HEK293 (cell line): ENCODE measurements around the gene LRRK1.

Experiments used
- CTCF ChIA-PET: fragments of 350-600 bp; formaldehyde crosslinking; extraction: SDS; loops from one replicate; lab custom pipeline; 2021; ENCODE audit warnings: antibody characterized with exemption; lab: Yijun Ruan, JAX
- POLR2A ChIA-PET: fragments of 300-600 bp; formaldehyde crosslinking; extraction: SDS; loops from one replicate; lab custom pipeline; 2020; ENCODE audit warnings: antibody characterized with exemption, inconsistent platforms; lab: Yijun Ruan, JAX
- H3K27ac ChIP-seq: fragments of 200-500 bp; sonication (Bioruptor generic); 2 replicates; pipeline ENCODE4 v1.5.1; 2014; ENCODE audit warnings: low read depth, low read length, control low read depth, inconsistent platforms; ENCODE audit errors: extremely low read depth
- H3K36me3 ChIP-seq, 2 experiments: fragments of 200-500 bp in 1 of 2; sonication (Bioruptor generic) in 1 of 2; 1 replicate in 1 of 2; 2 replicates in 1 of 2; pipeline ENCODE4 v1.5.1; 2014 to 2017; ENCODE audit warnings: inconsistent platforms in 2 of 2, low read length in 2 of 2; ENCODE audit not compliant: control insufficient read depth in 2 of 2, insufficient read depth in 1 of 2
- H3K4me1 ChIP-seq: fragments of 200-500 bp; sonication (Bioruptor generic); 2 replicates; pipeline ENCODE4 v1.5.1; 2014; ENCODE audit warnings: mild to moderate bottlenecking, low read length, inconsistent platforms; ENCODE audit not compliant: control insufficient read depth, insufficient read depth
- H3K4me3 ChIP-seq: 2 replicates; pipeline ENCODE4 v1.5.1; 2011; ENCODE audit warnings: low read depth, mild to moderate bottlenecking, control low read depth, low read length, moderate library complexity
- H3K9me3 ChIP-seq: fragments of 200-500 bp; sonication (Bioruptor generic); 2 replicates; pipeline ENCODE4 v1.5.1; 2014; ENCODE audit warnings: low read depth, low read length, inconsistent platforms; ENCODE audit not compliant: control insufficient read depth, insufficient read depth
- KLF16 ChIP-seq: fragments of 450-650 bp; formaldehyde crosslinking; IDR thresholded peaks from 2 replicates; pipeline ENCODE4 v1.5.1; 2017; ENCODE audit warnings: missing biosample characterization, missing genetic modification characterization
- ZNF169 ChIP-seq: fragments of 450-650 bp; formaldehyde crosslinking; IDR thresholded peaks from 2 replicates; pipeline ENCODE4 v1.5.1; 2016; ENCODE audit warnings: missing biosample characterization, missing genetic modification characterization
- ZNF19 ChIP-seq: fragments of 450-650 bp; formaldehyde crosslinking; IDR thresholded peaks from 2 replicates; pipeline ENCODE4; 2016; ENCODE audit warnings: missing biosample characterization, missing genetic modification characterization, low read depth
- ZNF202 ChIP-seq: fragments of 450-650 bp; formaldehyde crosslinking; IDR thresholded peaks from 2 replicates; pipeline ENCODE4 v1.5.1; 2016; ENCODE audit warnings: missing biosample characterization, missing genetic modification characterization, borderline replicate concordance
- ZNF239 ChIP-seq: fragments of 450-650 bp; formaldehyde crosslinking; IDR thresholded peaks from 2 replicates; pipeline ENCODE4 v1.5.1; 2016; ENCODE audit warnings: missing biosample characterization, missing genetic modification characterization
- ZNF274 ChIP-seq, 2 experiments: fragments of 200-500 bp in 1 of 2; fragments of 450-650 bp in 1 of 2; sonication (Bioruptor generic) in 1 of 2; formaldehyde crosslinking in 1 of 2; IDR thresholded peaks; 2 replicates each; pipeline versions ENCODE4 v1.5.1 to v1.6.1; 2014 to 2016; ENCODE audit warnings: borderline replicate concordance in 1 of 2, inconsistent platforms in 1 of 2, low read length in 1 of 2, missing biosample characterization in 1 of 2, missing genetic modification characterization in 1 of 2
- ZNF341 ChIP-seq: fragments of 450-650 bp; formaldehyde crosslinking; IDR thresholded peaks from 2 replicates; pipeline ENCODE4; 2016; ENCODE audit warnings: low read depth, missing biosample characterization, missing genetic modification characterization
- ZNF426 ChIP-seq: fragments of 450-650 bp; formaldehyde crosslinking; IDR thresholded peaks from 2 replicates; pipeline ENCODE4 v1.5.1; 2017; ENCODE audit warnings: missing biosample characterization, missing genetic modification characterization, mild to moderate bottlenecking, inconsistent platforms, moderate library complexity
- ZNF514 ChIP-seq: fragments of 450-650 bp; formaldehyde crosslinking; IDR thresholded peaks from 2 replicates; pipeline ENCODE4 v1.5.1; 2016; ENCODE audit warnings: missing biosample characterization, missing genetic modification characterization
- ZNF629 ChIP-seq: fragments of 450-650 bp; formaldehyde crosslinking; IDR thresholded peaks from 2 replicates; pipeline ENCODE4 v1.5.1; 2017; ENCODE audit warnings: missing biosample characterization, missing genetic modification characterization
- ZSCAN23 ChIP-seq: fragments of 450-650 bp; formaldehyde crosslinking; IDR thresholded peaks from 2 replicates; pipeline ENCODE4 v1.5.1; 2016; ENCODE audit warnings: missing biosample characterization, missing genetic modification characterization
- ZXDB ChIP-seq: fragments of 450-650 bp; formaldehyde crosslinking; IDR thresholded peaks from 2 replicates; pipeline ENCODE4 v1.5.1; 2016; ENCODE audit warnings: missing biosample characterization, missing genetic modification characterization
- TF ChIP-seq, protein P1 (sequence below): fragments of 450-650 bp; formaldehyde crosslinking; IDR thresholded peaks from 2 replicates; pipeline ENCODE4 v1.5.1; 2016; ENCODE audit warnings: missing biosample characterization, missing genetic modification characterization
- TF ChIP-seq, protein P2 (sequence below): fragments of 450-650 bp; formaldehyde crosslinking; IDR thresholded peaks from 2 replicates; pipeline ENCODE4 v1.5.1; 2016; ENCODE audit warnings: missing biosample characterization, missing genetic modification characterization
- TF ChIP-seq, protein P3 (sequence below): fragments of 450-650 bp; formaldehyde crosslinking; IDR thresholded peaks from 2 replicates; pipeline ENCODE4 v1.5.1; 2016; ENCODE audit warnings: missing biosample characterization, missing genetic modification characterization, borderline replicate concordance
- TF ChIP-seq, protein P4 (sequence below): fragments of 450-650 bp; formaldehyde crosslinking; IDR thresholded peaks from 2 replicates; pipeline ENCODE4 v1.5.1; 2016; ENCODE audit warnings: missing biosample characterization, missing genetic modification characterization
- TF ChIP-seq, protein P5 (sequence below): fragments of 450-650 bp; formaldehyde crosslinking; IDR thresholded peaks from 2 replicates; pipeline ENCODE4 v1.5.1; 2016; ENCODE audit warnings: missing biosample characterization, missing genetic modification characterization, borderline replicate concordance

Gene LRRK1

DNA sequence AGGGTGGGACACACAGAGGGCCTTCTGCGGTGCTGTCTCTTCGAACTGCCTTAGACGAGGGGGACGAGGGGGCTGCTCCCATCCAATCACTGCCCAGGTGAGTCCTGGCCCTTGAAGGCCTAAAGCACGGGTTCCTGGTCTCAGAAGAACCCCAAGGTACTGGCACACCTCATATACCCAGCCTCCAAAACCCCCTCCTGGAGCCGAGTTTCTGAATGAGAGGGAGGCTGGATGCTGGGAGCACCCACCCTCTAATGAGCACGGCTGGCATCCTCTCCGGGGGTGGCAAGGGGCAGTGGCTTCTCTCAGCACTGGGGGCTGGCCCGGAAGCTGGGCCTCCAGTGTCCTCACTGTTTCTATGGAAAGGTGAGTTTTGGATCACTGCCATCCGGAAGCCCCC is 165.6 kb downstream of the LRRK1 start (continued):
- TF ChIP-seq, protein P1, sequence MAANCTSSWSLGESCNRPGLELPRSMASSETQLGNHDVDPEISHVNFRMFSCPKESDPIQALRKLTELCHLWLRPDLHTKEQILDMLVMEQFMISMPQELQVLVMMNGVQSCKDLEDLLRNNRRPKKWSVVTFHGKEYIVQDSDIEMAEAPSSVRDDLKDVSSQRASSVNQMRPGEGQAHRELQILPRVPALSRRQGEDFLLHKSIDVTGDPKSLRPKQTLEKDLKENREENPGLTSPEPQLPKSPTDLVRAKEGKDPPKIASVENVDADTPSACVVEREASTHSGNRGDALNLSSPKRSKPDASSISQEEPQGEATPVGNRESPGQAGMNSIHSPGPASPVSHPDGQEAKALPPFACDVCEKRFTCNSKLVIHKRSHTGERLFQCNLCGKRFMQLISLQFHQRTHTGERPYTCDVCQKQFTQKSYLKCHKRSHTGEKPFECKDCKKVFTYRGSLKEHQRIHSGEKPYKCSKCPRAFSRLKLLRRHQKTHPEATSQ = no peak
- TF ChIP-seq ZNF19 (tag by site-specific recombination) = no peak
- no peak for TF ChIP-seq ZNF202
- no peak for TF ChIP-seq ZNF341
- TF ChIP-seq, protein P2, sequence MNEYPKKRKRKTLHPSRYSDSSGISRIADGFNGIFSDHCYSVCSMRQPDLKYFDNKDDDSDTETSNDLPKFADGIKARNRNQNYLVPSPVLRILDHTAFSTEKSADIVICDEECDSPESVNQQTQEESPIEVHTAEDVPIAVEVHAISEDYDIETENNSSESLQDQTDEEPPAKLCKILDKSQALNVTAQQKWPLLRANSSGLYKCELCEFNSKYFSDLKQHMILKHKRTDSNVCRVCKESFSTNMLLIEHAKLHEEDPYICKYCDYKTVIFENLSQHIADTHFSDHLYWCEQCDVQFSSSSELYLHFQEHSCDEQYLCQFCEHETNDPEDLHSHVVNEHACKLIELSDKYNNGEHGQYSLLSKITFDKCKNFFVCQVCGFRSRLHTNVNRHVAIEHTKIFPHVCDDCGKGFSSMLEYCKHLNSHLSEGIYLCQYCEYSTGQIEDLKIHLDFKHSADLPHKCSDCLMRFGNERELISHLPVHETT (tag by site-specific recombination) = no peak
- TF ChIP-seq ZNF239 (tag by site-specific recombination) = no peak
- TF ChIP-seq ZNF426 = no peak
- TF ChIP-seq, protein P3, sequence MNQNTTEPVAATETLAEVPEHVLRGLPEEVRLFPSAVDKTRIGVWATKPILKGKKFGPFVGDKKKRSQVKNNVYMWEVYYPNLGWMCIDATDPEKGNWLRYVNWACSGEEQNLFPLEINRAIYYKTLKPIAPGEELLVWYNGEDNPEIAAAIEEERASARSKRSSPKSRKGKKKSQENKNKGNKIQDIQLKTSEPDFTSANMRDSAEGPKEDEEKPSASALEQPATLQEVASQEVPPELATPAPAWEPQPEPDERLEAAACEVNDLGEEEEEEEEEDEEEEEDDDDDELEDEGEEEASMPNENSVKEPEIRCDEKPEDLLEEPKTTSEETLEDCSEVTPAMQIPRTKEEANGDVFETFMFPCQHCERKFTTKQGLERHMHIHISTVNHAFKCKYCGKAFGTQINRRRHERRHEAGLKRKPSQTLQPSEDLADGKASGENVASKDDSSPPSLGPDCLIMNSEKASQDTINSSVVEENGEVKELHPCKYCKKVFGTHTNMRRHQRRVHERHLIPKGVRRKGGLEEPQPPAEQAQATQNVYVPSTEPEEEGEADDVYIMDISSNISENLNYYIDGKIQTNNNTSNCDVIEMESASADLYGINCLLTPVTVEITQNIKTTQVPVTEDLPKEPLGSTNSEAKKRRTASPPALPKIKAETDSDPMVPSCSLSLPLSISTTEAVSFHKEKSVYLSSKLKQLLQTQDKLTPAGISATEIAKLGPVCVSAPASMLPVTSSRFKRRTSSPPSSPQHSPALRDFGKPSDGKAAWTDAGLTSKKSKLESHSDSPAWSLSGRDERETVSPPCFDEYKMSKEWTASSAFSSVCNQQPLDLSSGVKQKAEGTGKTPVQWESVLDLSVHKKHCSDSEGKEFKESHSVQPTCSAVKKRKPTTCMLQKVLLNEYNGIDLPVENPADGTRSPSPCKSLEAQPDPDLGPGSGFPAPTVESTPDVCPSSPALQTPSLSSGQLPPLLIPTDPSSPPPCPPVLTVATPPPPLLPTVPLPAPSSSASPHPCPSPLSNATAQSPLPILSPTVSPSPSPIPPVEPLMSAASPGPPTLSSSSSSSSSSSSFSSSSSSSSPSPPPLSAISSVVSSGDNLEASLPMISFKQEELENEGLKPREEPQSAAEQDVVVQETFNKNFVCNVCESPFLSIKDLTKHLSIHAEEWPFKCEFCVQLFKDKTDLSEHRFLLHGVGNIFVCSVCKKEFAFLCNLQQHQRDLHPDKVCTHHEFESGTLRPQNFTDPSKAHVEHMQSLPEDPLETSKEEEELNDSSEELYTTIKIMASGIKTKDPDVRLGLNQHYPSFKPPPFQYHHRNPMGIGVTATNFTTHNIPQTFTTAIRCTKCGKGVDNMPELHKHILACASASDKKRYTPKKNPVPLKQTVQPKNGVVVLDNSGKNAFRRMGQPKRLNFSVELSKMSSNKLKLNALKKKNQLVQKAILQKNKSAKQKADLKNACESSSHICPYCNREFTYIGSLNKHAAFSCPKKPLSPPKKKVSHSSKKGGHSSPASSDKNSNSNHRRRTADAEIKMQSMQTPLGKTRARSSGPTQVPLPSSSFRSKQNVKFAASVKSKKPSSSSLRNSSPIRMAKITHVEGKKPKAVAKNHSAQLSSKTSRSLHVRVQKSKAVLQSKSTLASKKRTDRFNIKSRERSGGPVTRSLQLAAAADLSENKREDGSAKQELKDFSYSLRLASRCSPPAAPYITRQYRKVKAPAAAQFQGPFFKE (tag by site-specific recombination) = no peak
- no peak for TF ChIP-seq ZNF274 (IDR thresholded peaks at IDR 0.05; ENCODE audit: low read length)
- TF ChIP-seq ZNF274 (tag by site-specific recombination; IDR thresholded peaks at IDR 0.05; ENCODE audit: borderline replicate concordance) = no peak
- TF ChIP-seq, all 188 proteins: peak for 0

DNA sequence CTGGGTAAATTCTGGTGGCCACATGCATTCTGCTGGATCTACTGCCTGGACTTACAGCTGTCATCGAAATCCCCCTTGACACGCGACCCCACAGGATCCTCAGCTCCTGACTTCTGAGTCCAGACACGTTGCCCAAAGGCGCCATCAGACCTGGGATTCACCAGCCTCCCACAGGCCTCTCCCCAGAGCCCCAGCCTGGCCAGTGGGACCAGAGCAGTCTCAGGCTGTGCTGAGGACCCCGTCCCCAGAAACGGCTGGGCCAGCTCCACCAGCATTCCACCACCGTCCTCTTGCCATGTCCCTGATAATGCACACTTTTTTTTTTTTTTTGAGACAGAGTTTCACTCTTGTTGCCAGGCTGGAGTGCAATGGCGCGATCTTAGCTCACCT is 166.1 kb downstream of the LRRK1 start:
- CTCF ChIA-PET = interaction anchor here (0.6 to 8.5 kb wide), 3 partner anchors 71 to 917 kb away, joined by 4 to 78 read pairs (median 4); no protein-coding TSS in a partner anchor
- POLR2A ChIA-PET = interaction anchor here (0.9 kb wide), 1 partner anchor 127 kb away, joined by 3 read pairs; no protein-coding TSS in a partner anchor
- no peak for TF ChIP-seq ZNF514 (tag by site-specific recombination)
- TF ChIP-seq, protein P3 (tag by site-specific recombination) = no peak
- TF ChIP-seq, protein P4, sequence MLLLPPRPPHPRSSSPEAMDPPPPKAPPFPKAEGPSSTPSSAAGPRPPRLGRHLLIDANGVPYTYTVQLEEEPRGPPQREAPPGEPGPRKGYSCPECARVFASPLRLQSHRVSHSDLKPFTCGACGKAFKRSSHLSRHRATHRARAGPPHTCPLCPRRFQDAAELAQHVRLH (tag by site-specific recombination) = no peak
- no peak for TF ChIP-seq ZXDB (tag by site-specific recombination)
- no peak for TF ChIP-seq ZSCAN23 (tag by site-specific recombination)
- no peak for TF ChIP-seq KLF16
- TF ChIP-seq ZNF169 (tag by site-specific recombination) = no peak
- TF ChIP-seq, protein P5, sequence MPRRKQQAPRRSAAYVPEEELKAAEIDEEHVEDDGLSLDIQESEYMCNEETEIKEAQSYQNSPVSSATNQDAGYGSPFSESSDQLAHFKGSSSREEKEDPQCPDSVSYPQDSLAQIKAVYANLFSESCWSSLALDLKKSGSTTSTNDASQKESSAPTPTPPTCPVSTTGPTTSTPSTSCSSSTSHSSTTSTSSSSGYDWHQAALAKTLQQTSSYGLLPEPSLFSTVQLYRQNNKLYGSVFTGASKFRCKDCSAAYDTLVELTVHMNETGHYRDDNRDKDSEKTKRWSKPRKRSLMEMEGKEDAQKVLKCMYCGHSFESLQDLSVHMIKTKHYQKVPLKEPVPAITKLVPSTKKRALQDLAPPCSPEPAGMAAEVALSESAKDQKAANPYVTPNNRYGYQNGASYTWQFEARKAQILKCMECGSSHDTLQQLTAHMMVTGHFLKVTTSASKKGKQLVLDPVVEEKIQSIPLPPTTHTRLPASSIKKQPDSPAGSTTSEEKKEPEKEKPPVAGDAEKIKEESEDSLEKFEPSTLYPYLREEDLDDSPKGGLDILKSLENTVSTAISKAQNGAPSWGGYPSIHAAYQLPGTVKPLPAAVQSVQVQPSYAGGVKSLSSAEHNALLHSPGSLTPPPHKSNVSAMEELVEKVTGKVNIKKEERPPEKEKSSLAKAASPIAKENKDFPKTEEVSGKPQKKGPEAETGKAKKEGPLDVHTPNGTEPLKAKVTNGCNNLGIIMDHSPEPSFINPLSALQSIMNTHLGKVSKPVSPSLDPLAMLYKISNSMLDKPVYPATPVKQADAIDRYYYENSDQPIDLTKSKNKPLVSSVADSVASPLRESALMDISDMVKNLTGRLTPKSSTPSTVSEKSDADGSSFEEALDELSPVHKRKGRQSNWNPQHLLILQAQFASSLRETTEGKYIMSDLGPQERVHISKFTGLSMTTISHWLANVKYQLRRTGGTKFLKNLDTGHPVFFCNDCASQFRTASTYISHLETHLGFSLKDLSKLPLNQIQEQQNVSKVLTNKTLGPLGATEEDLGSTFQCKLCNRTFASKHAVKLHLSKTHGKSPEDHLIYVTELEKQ = no peak
- no peak for TF ChIP-seq ZNF629 (tag by site-specific recombination)

More for the DNA sequence above, 166.1 kb downstream of the LRRK1 start:
- H3K4me3 ChIP-seq = no peak overlapping the region
- H3K9me3 ChIP-seq = no peaks in the 10 kb centered on the region
- no peak overlapping the region for H3K27ac ChIP-seq
- no peaks in the 10 kb centered on the region for H3K4me1 ChIP-seq
- H3K36me3 ChIP-seq = no peaks in the 10 kb centered on the region
